Hepatocyte (in vitro differentiated cells): Measurements from ENCODE around the gene RIT2. TPM values are rescaled to one million over a fixed set of nuclear protein-coding genes. Genes with fewer than 3 reads are reported as not detected.

Experiments
- DNase-seq: peaks from one replicate; pipeline ENCODE4 v3.0.0-alpha.2; 2016; ENCODE audit warnings: low spot score
- H2AFZ ChIP-seq: fragments of 200-600 bp; sonication (generic); 2 replicates; pipeline ENCODE4 v1.6.0; 2016; ENCODE audit warnings: antibody characterized with exemption, mild to moderate bottlenecking
- H3K27ac ChIP-seq: fragments of 200-600 bp; sonication (generic); 2 replicates; pipeline ENCODE4 v1.5.1; 2016; ENCODE audit warnings: mild to moderate bottlenecking
- H3K27me3 ChIP-seq: fragments of 200-600 bp; sonication (generic); 2 replicates; pipeline ENCODE4 v1.6.1; 2016
- H3K36me3 ChIP-seq: fragments of 200-600 bp; sonication (generic); replicated peaks from 2 replicates; pipeline ENCODE4 v1.5.1; 2016; ENCODE audit warnings: low read depth; ENCODE audit not compliant: insufficient read depth
- H3K4me1 ChIP-seq: fragments of 200-600 bp; sonication (generic); 2 replicates; pipeline ENCODE4 v1.5.1; 2016; ENCODE audit warnings: mild to moderate bottlenecking, moderate library complexity; ENCODE audit not compliant: insufficient read depth
- H3K4me2 ChIP-seq: fragments of 200-600 bp; sonication (generic); 2 replicates; pipeline ENCODE4 v1.6.0; 2016
- H3K4me3 ChIP-seq: fragments of 200-600 bp; sonication (generic); 2 replicates; pipeline ENCODE4 v1.5.1; 2016; ENCODE audit warnings: mild to moderate bottlenecking
- H3K79me2 ChIP-seq: fragments of 200-600 bp; sonication (generic); 2 replicates; pipeline ENCODE4 v1.6.0; 2017; ENCODE audit warnings: mild to moderate bottlenecking
- H3K9me2 ChIP-seq: fragments of 200-600 bp; sonication (generic); replicated peaks from 2 replicates; pipeline ENCODE4 v1.6.0; 2017; ENCODE audit warnings: mild to moderate bottlenecking; ENCODE audit not compliant: insufficient read depth
- H3K9me3 ChIP-seq: fragments of 200-600 bp; sonication (generic); 2 replicates; pipeline ENCODE4 v1.5.1; 2016; ENCODE audit warnings: low read depth, mild to moderate bottlenecking
- H4K20me1 ChIP-seq: fragments of 200-600 bp; sonication (generic); 2 replicates; pipeline ENCODE4 v1.6.0; 2016; ENCODE audit warnings: mild to moderate bottlenecking; ENCODE audit not compliant: insufficient read depth, poor library complexity, severe bottlenecking
- EZH2 ChIP-seq: fragments of 200-600 bp; sonication (generic); IDR thresholded peaks from 2 replicates; pipeline ENCODE4 v1.6.1; 2016; ENCODE audit warnings: antibody characterized with exemption, mild to moderate bottlenecking, borderline replicate concordance
- EZH2phosphoT487 ChIP-seq: fragments of 200-600 bp; sonication (generic); IDR thresholded peaks from one replicate; pipeline ENCODE4 v1.6.1; 2018; ENCODE audit warnings: antibody characterized with exemption, mild to moderate bottlenecking, low read depth, moderate library complexity; ENCODE audit not compliant: unreplicated experiment, severe bottlenecking
- WGBS: methylation state at CpG from one replicate; pipeline ENCODE4 v1.1.6; 2016; ENCODE audit warnings: low lambda C conversion rate; ENCODE audit errors: missing lambda C conversion rate; 5-methylcytosine and 5-hydroxymethylcytosine counted together
- polyA plus RNA-seq: library from polyadenylated mRNA; unstranded; fragments of >200 nt; fragmentation: Nextera tagmentation; extraction: Ambion mirVana; gene quantifications from 2 replicates; pipeline ENCODE4 v1.2.1, GENCODE V29; 2016
- total RNA-seq: library from RNA; depleted of rRNA; stranded (reverse); fragments of >200 nt; gene quantifications from 2 replicates; pipeline ENCODE4 v1.2.3, GENCODE V29; 2014
- TF ChIP-seq, protein P1 (sequence below): fragments of 200-600 bp; sonication (generic); IDR thresholded peaks from 2 replicates; pipeline ENCODE4 v1.5.1; 2016; ENCODE audit warnings: antibody characterized with exemption, mild to moderate bottlenecking; ENCODE audit not compliant: poor library complexity

RIT2 gene
- total and polyA plus RNA-seq, 2 experiments from 2014 or later: not detected

DNA sequence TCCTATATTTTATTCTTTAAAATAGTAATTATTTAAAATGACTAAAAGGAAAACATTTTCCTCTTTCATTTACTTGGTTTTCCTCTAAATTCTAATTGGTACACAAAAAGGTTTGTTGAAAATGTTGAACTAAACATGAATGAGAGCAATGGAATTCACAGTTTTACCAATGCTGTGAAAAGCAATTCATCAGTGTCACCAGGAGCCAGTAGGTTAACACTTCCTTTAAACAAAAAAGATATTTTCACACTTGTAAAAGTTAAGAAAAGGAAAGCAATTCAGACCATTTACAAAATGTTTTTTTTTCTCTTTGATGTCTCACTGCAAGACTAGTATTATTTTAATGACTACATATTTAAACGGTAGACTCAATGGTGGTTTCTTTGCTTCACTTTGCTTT, 341.6 kb downstream of the RIT2 start:
- no peaks in the 10 kb centered on the region for H3K27me3 ChIP-seq
- WGBS: 61% methylated on average over 1 of the region's 1 CpG
- no peaks in the 10 kb centered on the region for H3K36me3 ChIP-seq
- TF ChIP-seq, protein P1, sequence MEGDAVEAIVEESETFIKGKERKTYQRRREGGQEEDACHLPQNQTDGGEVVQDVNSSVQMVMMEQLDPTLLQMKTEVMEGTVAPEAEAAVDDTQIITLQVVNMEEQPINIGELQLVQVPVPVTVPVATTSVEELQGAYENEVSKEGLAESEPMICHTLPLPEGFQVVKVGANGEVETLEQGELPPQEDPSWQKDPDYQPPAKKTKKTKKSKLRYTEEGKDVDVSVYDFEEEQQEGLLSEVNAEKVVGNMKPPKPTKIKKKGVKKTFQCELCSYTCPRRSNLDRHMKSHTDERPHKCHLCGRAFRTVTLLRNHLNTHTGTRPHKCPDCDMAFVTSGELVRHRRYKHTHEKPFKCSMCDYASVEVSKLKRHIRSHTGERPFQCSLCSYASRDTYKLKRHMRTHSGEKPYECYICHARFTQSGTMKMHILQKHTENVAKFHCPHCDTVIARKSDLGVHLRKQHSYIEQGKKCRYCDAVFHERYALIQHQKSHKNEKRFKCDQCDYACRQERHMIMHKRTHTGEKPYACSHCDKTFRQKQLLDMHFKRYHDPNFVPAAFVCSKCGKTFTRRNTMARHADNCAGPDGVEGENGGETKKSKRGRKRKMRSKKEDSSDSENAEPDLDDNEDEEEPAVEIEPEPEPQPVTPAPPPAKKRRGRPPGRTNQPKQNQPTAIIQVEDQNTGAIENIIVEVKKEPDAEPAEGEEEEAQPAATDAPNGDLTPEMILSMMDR: no peak
- TF ChIP-seq EZH2 (no peak), EZH2phosphoT487 (no peak)
- no peaks in the 10 kb centered on the region for H3K9me2 ChIP-seq
- no peak overlapping the region for H2AFZ ChIP-seq
- no peak overlapping the region for H3K4me3 ChIP-seq
- no peak for DNase-seq
- H3K27ac ChIP-seq: no peak overlapping the region
- no peaks in the 10 kb centered on the region for H3K4me1 ChIP-seq
- H3K79me2 ChIP-seq: no peaks in the 10 kb centered on the region
- no peak overlapping the region for H3K4me2 ChIP-seq
- no peaks in the 10 kb centered on the region for H3K9me3 ChIP-seq
- H4K20me1 ChIP-seq: no peaks in the 10 kb centered on the region

DNA sequence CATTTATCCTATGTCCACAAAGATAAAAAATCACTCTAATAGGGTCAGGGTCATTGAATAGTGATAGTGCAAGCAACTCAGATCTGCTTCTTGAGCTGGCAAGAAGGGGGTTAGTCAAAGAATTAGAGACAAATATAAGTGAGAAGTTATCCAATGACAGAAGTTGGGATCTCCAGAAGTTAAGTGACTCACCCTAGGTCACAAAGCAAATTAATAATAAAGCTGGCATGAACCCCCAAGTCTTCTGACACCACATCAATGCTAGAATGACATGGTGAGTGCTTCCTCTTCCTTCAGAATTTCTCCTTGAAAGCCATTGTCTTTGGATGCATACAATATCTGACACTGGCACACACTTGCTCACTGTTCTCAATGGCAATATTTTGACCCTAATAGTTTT, 343.5 kb downstream of the RIT2 start:
- Histone ChIP-seq H3K79me2 (no peaks in the 10 kb centered on the region), H3K27ac (no peak overlapping the region), H3K9me2 (no peaks in the 10 kb centered on the region), H4K20me1 (no peaks in the 10 kb centered on the region), H3K4me1 (no peaks in the 10 kb centered on the region), H3K4me3 (no peak overlapping the region), H2AFZ (no peak overlapping the region), H3K27me3 (no peaks in the 10 kb centered on the region), H3K36me3 (no peaks in the 10 kb centered on the region), H3K4me2 (no peak overlapping the region), H3K9me3 (no peaks in the 10 kb centered on the region)
- TF ChIP-seq EZH2phosphoT487 (no peak), EZH2 (no peak)
- TF ChIP-seq, protein P1: no peak
- DNase-seq: no peak

DNA sequence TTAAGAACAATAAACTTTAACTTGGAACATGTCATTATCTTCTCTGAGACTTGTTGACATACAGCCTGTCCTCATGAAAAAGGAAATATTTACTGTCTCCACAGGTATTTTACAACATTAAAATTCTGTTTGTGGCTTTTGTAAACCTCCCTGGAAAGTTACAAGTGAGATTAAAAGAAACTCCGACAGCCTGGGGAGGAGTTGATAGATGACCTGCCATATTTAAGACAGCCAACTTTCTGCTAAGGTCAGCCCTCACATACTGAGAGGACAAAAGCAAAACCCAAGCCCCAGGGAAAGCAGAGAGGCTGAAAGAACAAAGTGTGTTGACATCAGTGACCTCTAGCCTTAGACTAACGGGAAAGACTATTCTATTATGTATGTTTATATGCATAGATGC, 350.2 kb downstream of the RIT2 start:
- Histone ChIP-seq H3K27ac (no peak overlapping the region), H3K9me2 (no peaks in the 10 kb centered on the region), H4K20me1 (no peaks in the 10 kb centered on the region), H2AFZ (no peak overlapping the region), H3K79me2 (no peaks in the 10 kb centered on the region), H3K4me3 (no peak overlapping the region), H3K27me3 (no peaks in the 10 kb centered on the region), H3K4me1 (no peaks in the 10 kb centered on the region), H3K9me3 (no peaks in the 10 kb centered on the region), H3K36me3 (no peaks in the 10 kb centered on the region), H3K4me2 (no peak overlapping the region)
- no peak for DNase-seq
- 23% methylated on average over 2 of the region's 2 CpGs for WGBS
- TF ChIP-seq EZH2phosphoT487 (no peak), EZH2 (no peak)
- TF ChIP-seq, protein P1: no peak

DNA sequence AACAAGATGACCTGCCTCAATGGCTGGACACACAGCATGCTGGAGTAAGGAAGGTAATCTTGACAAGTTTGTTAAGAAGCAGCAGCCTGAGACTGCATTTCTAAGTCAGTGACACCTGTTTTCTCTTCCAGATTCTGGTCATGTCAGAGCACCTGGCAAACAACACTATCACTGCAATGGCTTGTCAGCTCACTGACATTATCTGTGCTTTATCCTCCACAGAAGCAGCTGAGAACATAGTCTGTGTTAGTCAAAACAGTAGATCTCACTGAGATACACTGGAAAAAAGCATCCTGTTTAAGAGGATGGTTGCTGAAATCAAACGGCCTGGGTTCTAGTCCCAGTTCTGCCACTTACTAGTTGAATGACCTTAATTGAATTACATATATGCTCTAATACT, 355.2 kb downstream of the RIT2 start:
- Histone ChIP-seq H3K36me3 (no peaks in the 10 kb centered on the region), H3K9me2 (no peaks in the 10 kb centered on the region), H3K27ac (no peak overlapping the region), H2AFZ (no peak overlapping the region), H3K4me3 (no peak overlapping the region), H3K9me3 (no peaks in the 10 kb centered on the region), H3K27me3 (no peaks in the 10 kb centered on the region), H3K79me2 (no peaks in the 10 kb centered on the region), H4K20me1 (no peaks in the 10 kb centered on the region), H3K4me1 (no peaks in the 10 kb centered on the region), H3K4me2 (no peak overlapping the region)
- TF ChIP-seq EZH2phosphoT487 (no peak), EZH2 (no peak)
- TF ChIP-seq, protein P1: no peak
- WGBS: 60% methylated on average over 1 of the region's 1 CpG
- no peak for DNase-seq
